NCI-H345 treated with DMSO at 0.1 percent for 48 hours (cell line): ENCODE results near the gene THBS4.
A peak's percentile ranks its signal among the peaks of the same experiment; 100 is the strongest.
"Not testable (repeated sequence)": the region's sequence is repeated elsewhere in the genome, so short reads cannot be mapped to it uniquely, and the experiment has no call there.

Experiments used
- DNase-seq: peaks from one replicate; lab custom pipeline; 2025; ENCODE audit not compliant: unreplicated experiment; lab: John Stamatoyannopoulos, UW

The THBS4 gene

DNA sequence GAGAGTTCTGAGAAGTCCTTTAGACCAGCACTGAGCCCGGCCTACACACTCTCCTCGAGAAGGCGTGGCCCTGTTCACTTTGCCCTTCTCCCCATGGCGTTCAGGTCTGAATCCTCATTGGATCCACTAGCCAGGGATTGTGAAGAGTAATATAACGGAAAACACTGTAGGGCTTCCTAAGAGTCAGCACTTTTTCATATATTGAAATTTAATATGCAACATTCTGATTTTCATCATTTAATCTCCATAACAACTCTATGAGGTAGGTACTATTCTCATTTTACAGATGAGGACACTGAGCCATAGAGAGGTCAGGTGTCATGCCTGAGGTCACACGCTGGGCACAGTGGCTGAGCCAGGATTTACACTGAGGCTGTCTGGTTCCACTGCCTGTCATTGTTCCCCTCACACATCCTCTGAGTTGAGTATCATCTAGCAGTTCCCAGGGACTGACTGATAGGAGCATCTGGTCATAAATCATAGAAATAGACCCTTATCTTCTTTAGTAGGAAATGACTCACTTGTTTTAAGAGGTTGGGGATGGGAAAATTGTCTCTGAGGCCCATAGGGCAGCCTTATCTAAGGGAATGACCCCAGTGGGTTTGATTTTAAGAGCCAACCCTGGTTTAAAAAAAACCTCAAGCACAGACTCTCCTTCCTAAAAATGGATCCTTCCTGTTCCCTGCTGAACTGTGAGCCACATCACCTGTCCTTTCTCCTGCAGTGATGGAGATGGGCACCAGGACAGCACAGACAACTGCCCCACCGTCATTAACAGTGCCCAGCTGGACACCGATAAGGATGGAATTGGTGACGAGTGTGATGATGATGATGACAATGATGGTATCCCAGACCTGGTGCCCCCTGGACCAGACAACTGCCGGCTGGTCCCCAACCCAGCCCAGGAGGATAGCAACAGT, 41.2 kb downstream of the THBS4 start:
- no peak for DNase-seq

DNA sequence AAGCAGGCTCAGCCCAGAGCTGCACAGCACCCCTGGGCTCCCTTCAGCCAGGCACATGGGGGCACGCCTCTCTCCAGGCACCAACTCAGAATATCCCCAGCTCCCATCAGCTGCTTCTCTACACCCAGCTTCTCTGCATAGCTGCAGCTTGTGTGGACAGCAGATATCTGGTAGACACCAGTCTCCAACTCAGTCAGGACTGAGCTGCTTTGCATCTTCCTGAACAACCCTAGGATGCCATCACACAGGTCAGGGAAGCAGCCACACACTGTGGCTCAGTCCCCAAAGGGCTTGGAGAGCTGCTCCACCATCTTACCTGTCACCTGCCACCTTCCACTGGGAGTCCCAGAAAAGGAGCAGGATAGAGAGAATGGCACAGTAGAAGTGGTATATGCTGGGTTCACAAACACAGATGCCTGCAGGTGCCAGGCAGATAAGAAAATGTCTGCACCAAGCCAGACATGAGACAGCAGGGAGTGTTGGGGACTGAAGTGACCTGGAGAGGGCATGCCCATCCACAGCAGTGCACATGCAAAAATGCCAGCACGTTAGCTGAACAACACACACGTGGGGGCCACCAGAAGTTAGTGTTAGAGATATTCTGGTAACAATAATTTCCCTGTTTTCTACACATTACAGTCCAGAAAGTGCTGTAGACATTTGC, 42.0 kb downstream of the THBS4 start:
- no peak for DNase-seq

DNA sequence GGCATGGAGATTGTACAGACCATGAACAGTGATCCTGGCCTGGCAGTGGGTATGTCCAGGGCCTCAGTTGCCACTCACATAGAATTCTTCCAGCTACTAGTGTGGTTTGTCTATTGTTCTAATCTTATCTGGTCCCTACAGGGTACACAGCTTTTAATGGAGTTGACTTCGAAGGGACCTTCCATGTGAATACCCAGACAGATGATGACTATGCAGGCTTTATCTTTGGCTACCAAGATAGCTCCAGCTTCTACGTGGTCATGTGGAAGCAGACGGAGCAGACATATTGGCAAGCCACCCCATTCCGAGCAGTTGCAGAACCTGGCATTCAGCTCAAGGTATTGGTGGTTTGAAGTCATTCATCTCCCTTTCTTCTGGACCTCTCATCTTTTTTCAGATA, 43.8 kb downstream of the THBS4 start:
- DNase-seq: no peak

DNA sequence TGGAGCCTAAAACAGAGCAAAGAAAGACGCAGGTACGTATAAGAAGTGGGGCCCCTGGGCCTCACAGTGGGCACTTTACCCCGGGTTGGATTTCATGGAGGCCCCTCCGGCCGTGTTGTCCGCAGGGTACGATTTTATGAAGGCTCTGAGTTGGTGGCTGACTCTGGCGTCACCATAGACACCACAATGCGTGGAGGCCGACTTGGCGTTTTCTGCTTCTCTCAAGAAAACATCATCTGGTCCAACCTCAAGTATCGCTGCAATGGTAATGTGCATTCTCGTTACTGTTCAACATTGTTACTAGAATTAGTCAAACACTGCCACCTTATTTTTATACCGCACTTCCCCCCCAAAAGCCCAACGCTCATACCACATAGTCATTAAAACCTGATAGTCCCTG, 47.1 kb downstream of the THBS4 start:
- no peak for DNase-seq

DNA sequence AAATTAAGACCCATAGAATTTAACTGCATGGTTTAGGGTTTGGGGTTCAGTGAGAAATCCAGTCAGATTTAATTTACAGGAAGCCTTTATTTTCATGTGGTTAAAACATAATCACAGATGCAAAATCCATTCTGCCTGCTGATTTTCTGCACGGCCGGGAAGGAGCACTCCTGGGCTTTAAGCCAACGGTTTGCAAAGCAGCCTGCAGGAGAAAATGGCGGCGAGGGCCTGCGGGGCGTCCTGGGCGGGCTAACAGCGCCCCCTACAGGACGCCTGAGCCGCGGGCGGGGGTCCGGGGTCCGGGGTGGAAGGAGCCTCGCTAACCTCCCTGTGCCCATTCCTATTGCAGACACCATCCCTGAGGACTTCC, 47.6 kb downstream of the THBS4 start:
- peak; percentile 50 for DNase-seq

DNA sequence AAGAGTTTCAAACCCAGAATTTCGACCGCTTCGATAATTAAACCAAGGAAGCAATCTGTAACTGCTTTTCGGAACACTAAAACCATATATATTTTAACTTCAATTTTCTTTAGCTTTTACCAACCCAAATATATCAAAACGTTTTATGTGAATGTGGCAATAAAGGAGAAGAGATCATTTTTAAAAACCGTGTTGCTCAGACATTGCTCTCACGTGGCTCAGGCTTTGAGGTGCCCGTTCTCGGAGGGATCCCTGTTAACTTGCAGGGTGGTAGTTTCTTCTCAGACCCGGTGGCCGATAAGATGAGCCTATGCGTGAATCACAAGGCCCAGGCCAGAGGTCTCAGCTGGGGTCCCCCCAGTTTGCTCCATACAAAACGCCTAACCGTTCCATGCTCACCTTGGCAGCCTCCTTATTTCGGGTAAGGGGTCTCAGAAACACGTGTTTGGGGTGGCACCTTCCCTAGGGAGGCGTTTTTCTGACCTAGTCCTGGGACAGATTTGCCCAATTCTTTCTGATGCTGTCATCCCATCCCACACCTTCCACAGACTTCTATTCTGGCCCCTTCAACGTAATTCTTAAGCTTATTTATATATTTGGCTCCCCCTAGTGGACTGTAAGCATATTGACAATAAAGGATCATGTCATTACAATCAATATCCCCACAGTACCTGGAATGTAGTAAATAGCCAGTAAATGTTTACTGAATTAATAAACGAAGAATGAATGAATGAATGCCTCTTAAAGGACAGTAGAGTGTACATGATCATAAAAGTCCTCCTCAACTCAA, 48.1 kb downstream of the THBS4 start:
- DNase-seq: peak; percentile 87

DNA sequence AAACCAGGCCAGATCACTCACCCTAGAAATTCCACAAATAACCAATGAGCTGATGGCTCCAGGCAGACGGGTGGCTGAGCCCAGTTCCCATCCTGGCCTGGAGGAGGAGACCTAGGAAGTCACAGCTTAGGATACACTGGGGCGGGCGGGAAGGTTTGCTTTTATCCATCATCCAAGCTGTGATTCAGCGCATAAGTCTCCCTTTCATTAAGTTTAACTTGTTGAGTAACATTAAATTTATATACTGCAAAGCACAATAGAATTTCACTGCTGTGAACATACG, 55.7 kb downstream of the THBS4 start:
- DNase-seq: no peak

DNA sequence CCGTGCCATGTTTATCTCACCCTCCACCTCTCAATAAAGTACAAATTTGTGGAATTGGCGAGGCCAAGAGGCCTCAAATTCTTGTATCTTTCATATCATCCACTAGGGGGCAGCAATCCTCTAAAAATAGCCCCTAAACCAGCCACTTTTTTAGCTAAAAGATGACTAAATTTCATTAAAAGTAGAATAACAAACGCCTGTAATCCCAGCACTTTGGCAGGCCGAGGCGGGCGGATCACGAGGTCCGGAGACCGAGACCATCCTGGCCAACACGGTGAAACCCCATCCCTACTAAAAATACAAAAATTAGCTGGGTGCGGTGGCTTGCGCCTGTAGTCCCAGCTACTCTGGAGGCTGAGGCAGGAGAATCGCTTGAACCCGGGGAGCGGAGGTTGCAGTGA, 56.6 kb downstream of the THBS4 start:
- peak; percentile 29 for DNase-seq

DNA sequence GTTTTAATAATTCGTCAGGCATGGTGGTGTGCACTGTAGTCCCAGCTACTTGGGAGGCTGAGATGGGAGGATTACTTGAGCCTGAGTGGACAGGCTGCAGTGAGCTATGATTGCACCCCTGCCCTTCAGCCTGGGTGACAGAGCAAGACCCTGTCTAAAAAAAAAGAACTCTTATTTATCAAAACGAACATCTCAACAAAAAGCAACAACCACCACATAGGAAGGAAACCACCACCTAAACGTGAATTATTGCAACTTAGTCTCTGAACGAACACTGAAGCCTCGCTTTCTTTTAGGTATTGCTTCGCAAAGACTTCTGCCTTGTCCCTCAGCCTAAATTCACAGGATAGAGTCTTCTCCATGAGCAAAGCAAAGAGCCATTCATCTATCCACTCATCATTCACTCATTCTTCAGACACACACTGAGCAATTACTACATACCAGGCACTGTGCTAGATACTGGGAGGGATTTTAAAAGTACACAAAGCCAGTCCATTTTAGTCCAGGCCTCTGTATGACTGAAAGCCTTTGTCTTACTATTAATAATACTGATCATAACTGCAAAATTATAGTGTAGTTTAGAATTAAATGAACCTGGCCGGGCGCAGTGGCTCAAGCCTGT, 57.4 kb downstream of the THBS4 start:
- no peak for DNase-seq

DNA sequence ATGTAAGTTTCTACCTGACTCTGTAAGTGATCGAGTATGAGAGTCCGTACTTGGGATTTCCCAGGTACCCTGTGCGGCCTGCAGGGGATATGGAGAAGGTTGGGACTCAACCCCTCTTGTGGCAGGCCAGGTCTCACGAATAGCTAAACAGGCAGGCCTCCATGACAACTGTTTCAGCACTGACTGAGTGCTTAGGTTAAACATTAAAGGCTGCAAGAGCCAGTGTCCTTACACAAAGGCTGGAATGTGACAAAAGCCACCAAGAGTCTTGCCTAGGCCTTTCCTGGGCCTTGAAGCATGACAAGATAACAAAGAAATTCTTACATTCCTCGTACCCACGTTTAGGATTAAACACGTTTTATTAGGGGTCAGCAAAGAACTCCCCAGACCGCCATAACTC, 58.6 kb downstream of the THBS4 start:
- no peak for DNase-seq

DNA sequence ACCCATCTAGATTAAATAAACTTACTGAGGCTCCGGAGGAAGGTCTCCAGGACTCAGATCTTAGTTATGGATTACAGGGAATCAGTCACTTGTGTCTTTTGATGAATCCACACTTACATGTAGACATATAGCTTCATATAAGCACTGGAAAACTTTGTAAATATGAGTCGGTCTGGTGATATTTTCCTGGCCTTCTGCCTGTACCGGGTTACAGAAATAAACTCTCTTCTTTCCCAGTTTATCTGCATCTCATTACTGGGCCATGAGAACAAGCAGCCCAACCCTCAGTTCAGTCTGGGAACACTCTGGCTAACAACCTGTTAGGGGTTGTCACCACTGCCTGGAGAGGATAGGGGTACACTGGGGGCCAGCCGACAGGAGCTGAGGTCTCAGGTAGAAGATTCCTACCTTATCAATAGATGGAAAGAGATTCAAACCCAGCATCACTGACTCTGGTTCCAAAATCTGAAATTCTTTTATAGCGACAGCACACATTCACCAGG, 59.1 kb downstream of the THBS4 start:
- DNase-seq: no peak

DNA sequence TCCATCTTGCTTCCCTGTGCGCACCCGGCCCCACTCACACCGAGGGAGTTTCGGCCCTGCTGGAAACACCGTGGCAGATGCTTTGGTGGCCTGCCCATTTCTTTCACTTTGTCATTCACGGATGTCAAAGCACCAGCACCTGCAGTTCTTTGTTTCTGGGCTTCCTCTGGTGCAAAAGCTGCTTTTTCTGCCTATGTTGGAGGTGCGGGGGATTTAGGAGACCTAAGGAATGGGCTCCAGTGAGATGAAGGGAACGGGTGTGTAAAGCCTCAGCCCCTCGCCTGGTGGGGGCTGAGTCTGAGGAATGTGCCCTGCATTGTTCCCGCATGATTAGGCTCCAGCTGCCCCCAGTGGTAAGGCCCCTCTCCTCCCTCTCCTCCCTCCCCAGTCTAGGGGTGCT, 62.3 kb downstream of the THBS4 start:
- DNase-seq: no peak

DNA sequence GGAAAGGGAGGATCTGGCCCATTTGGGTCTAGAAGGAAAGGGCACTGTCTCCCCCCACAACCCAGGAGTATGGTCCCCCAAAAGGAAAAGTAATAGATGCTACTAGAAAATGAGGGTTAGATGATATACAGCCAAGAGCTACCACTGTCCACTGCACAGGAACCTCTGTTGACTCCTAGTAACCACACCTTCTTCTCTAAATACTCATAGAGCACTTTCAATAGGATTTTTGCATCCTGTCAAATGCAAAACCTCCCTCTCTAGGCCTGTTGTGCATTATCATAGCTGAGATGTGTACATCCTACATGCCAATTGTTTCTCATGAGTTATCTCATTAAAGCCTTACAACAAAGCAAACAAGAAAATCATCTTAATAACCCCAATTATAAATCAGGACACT, 66.8 kb downstream of the THBS4 start:
- no peak for DNase-seq

DNA sequence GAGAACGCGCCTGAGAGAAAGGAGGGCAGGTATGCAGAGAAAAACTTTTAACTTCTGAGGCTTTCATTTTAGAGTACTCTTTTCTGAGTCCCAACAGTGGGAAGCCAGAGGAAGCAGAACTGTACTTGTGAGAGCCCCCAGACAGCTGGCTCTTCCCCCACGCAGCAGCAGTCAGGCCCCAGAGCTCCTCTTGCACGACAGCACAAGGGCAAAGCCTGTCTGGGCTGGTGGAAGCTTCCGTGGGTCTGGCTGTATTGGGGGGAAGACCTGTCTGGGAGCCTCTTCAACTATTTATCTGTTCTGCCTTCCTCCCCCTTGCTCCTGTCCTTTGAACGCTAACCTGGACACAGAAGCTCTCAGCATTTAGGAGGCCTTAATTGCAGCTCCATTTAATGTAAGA, 68.2 kb downstream of the THBS4 start:
- DNase-seq: no peak

DNA sequence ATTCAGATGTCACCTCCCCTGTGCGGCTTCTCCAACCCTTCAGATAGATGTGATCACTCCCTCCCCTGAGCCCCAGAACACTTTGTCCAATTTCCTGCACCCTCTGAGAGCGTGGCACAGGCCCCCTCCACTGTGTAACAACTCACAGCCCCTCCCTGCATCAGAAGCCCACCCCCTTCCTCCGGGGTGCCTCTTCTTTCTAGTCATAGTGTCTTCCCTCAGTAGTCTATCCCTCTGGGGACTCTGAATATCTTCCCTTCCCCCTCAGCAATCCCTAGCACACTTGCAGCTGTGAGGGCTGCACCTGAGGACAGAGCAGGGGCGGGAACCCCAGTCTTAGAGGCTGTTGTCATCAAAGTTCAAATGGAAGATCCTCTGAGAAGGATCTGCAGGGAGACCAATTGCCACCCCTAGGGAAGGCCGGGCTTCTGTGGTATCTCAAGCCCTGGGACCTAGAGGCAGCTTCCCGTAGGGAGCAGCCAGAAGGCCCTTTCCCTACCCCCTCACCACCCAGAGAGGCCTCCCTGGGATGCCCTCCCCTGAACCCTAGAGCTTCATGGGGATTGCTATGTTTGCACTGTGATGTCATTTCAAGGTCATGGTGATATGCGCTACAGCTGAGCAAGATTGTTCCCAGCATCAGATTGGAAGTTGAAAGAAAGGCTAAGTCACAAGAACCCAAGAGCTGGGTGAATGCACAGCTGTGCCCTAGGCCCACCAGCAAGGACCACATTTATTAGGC, 70.7 kb downstream of the THBS4 start:
- DNase-seq: no peak

DNA sequence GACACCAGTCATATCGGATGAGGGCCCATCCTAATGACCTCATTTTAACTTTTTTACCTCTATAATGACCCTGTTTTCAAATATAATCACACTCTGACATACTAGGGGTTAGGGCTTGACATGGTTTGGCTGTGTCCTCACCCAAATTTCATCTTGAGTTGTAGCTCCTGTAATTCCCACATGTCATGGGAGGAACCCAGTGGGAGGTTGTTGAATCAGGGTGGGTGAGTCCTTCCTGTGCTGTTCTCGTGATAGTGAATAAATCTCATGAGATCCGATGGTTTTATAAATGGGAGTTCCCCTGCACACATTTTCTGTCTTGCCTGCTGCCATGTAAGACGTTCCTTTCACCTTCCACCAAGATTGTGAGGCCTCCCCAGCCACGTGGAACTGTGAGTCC, 71.8 kb downstream of the THBS4 start:
- no peak for DNase-seq

DNA sequence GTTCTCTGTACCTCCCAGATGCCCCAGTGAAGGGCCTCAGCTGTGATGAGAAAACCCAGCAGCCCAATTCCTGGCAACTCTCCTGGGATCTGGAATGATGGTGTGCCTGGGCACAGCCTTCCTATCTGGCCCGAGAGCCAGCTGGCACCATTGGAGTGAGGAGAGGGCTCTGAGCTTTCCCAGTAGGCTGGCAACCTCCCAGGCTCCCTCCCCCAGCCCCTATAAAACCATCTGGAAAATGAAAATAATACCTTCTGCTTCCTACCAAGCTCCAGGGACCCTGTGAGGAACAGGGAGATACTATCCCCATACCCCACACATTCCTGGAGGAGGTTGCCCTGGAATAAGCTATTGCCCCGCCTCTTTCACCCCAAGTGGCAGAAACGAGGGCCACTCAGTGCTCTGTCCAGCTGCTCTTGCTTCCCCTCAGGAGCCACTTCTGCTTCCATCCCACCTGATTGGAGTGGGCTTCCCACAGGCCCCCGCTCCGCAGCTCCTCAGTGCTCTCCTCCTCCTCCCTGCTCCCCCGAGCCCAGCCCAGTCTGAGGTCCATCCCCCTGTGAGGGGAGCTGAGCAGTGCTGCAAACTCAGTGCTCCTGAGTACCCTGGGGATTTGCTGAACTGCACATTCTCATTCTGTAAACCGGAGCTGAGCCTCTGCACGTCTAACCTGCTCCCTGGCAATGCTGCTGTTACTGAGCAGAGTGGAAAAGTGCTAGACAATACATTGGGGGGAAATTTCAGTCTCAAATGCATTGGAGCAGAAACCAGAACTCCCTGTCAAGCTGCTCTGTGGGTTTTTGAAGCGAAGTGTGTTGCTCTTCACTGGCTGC, 74.7 kb downstream of the THBS4 start:
- DNase-seq: no peak

DNA sequence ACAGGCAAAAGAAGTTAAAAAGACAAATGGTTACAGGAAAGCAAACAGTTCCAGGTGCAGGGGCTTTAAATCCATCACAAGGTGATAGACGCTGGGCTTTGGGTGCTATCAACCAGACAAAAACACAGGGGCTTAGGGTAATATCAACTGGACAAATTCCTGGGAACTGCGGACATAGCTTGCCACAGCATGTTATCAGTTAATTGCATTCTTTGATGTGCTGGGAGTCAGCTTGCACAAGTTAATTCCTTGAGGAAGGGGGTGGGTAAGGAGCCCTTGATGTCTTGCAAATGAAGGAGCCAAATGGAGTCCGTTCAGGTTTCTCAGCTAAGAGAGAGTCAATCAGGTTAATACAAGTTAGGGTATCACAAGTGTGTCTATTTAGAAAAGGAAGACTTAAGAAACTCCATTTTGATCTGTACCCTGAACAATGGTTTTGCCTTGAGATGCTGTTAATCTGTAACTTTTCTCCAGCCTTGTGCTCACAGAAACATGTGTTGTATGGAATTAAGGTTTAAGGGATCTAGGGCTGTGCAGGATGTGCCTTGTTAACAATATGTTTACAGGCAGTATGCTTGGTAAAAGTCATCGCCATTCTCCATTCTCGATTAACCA, 76.3 kb downstream of the THBS4 start:
- DNase-seq: not testable (repeated sequence)

DNA sequence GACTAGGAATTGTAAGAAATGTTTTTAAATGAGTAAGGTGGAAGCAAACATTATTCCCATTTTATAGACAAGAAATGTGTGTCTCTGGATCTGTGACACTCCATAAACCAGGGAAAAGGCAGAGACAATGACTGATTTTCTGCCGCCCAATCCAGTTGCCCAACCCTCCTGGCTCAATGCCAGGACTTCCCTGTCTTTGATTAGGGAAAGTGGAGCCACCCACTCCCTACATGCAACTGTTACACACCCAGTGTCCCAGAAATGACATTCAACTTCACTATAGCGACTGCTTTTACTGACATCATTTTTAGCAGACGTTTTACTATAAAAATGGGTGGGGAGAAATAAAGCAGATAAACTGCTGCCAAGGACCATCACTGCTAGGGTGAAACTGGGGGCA, 79.7 kb downstream of the THBS4 start:
- DNase-seq: no peak
